Hepatocyte (in vitro differentiated cells): ENCODE measurements around the gene CRCP.

Source experiments
- CTCF ChIP-seq: fragments of 200-600 bp; sonication (generic); IDR thresholded peaks from 2 replicates; pipeline ENCODE4 v1.5.1; 2016; ENCODE audit warnings: antibody characterized with exemption, mild to moderate bottlenecking; ENCODE audit not compliant: poor library complexity
- EZH2 ChIP-seq: fragments of 200-600 bp; sonication (generic); IDR thresholded peaks from 2 replicates; pipeline ENCODE4 v1.6.1; 2016; ENCODE audit warnings: antibody characterized with exemption, mild to moderate bottlenecking, borderline replicate concordance
- EZH2phosphoT487 ChIP-seq: fragments of 200-600 bp; sonication (generic); IDR thresholded peaks from one replicate; pipeline ENCODE4 v1.6.1; 2018; ENCODE audit warnings: antibody characterized with exemption, mild to moderate bottlenecking, low read depth, moderate library complexity; ENCODE audit not compliant: unreplicated experiment, severe bottlenecking

GRCh38 chr7:66070222-66070621 lies 44.4 kb upstream of the CRCP start:
- TF ChIP-seq CTCF = no peak
- TF ChIP-seq EZH2 = no peak
- TF ChIP-seq EZH2phosphoT487 = no peak
